Endodermal cell (in vitro differentiated cells): Measurements from ENCODE around the gene MEIOC. TPM values are rescaled to one million over a fixed set of nuclear protein-coding genes. Genes with fewer than 3 reads are reported as not detected.

Source experiments
- DNase-seq: peaks from one replicate; pipeline ENCODE4 v3.0.0-alpha.2; 2017
- H3K27ac ChIP-seq: 2 replicates; pipeline ENCODE4 v1.5.1; 2013; ENCODE audit warnings: mild to moderate bottlenecking, low read depth, low read length, moderate library complexity
- H3K27me3 ChIP-seq: 2 replicates; pipeline ENCODE4 v1.6.1; 2013; ENCODE audit warnings: mild to moderate bottlenecking, low read length, moderate library complexity; ENCODE audit not compliant: insufficient read depth, control insufficient read depth, poor library complexity, severe bottlenecking
- H3K36me3 ChIP-seq: 2 replicates; pipeline ENCODE4 v1.7.0; 2013; ENCODE audit warnings: mild to moderate bottlenecking, low read length, moderate library complexity; ENCODE audit not compliant: control insufficient read depth, insufficient read depth
- H3K4me1 ChIP-seq: one replicate; pipeline ENCODE4 v1.7.0; 2013; ENCODE audit warnings: low read length; ENCODE audit not compliant: control insufficient read depth, insufficient read depth
- H3K4me3 ChIP-seq: 2 replicates; pipeline ENCODE4 v1.5.1; 2013; ENCODE audit warnings: mild to moderate bottlenecking, low read length, moderate library complexity
- H3K9ac ChIP-seq: 2 replicates; pipeline ENCODE4 v1.6.1; 2013; ENCODE audit warnings: mild to moderate bottlenecking, low read length, moderate library complexity; ENCODE audit not compliant: poor library complexity, severe bottlenecking; ENCODE audit errors: extremely low read depth
- H3K9me3 ChIP-seq: 2 replicates; pipeline ENCODE4 v1.6.1; 2013; ENCODE audit warnings: mild to moderate bottlenecking, low read length, moderate library complexity; ENCODE audit not compliant: control insufficient read depth
- H3K27ac Mint-ChIP-seq: 2 replicates; pipeline ENCODE4 v1.8.0; 2020; ENCODE audit warnings: mixed read lengths
- H3K27me3 Mint-ChIP-seq: 2 replicates; pipeline ENCODE4 v1.8.0; 2021; ENCODE audit warnings: mild to moderate bottlenecking, mixed read lengths; ENCODE audit not compliant: insufficient read depth
- H3K36me3 Mint-ChIP-seq: 2 replicates; pipeline ENCODE4 v1.8.0; 2020; ENCODE audit warnings: low read depth, mixed read lengths
- H3K4me1 Mint-ChIP-seq: 2 replicates; pipeline ENCODE4 v1.8.0; 2020; ENCODE audit warnings: mixed read lengths
- H3K4me3 Mint-ChIP-seq: 2 replicates; pipeline ENCODE4 v1.8.0; 2020; ENCODE audit warnings: mild to moderate bottlenecking, moderate library complexity, mixed read lengths
- H3K9me3 Mint-ChIP-seq: 2 replicates; pipeline ENCODE4 v1.8.0; 2020; ENCODE audit warnings: mild to moderate bottlenecking, mixed read lengths
- WGBS, 2 experiments: methylation state at CpG; one replicate each; pipeline versions ENCODE4 v1.1.5 to v1.1.7; 2013; ENCODE audit warnings: missing lambda C conversion rate in 2 of 2, mixed read lengths in 1 of 2; ENCODE audit not compliant: insufficient coverage in 1 of 2, insufficient read length in 1 of 2; 5-methylcytosine and 5-hydroxymethylcytosine counted together
- long read RNA-seq, 4 experiments: library from polyadenylated mRNA in 2 of 4; library from RNA in 1 of 4; library from capped mRNA in 1 of 4; stranded (forward) in 3 of 4; unstranded in 1 of 4; transcript quantifications; one replicate each; pipeline ENCODE4 v2.0.0, GENCODE V29; 2020 to 2021; ENCODE audit warnings: inconsistent platforms in 1 of 4
- polyA plus RNA-seq, 2 experiments: library from polyadenylated mRNA; stranded (reverse); fragments of 50-300 nt; gene quantifications; one replicate each; pipeline ENCODE4 v1.2.3, GENCODE V29; 2013
- total RNA-seq, 2 donors: library from RNA; stranded (reverse); fragmentation: NEBNext Ultra II Directional in 1 of 2; extraction: Animal tissue kit (Norgen Biotek cat#: 25700) in 1 of 2; gene quantifications; 2 replicates in 1 of 2; 3 replicates in 1 of 2; pipeline ENCODE4 v1.2.1, GENCODE V29; 2021
- TF ChIP-seq, protein P1 (sequence below): fragments of 200-600 bp; sonication (generic); conservative IDR thresholded peaks from 2 replicates; pipeline ENCODE4 v1.5.0; 2021; ENCODE audit warnings: antibody characterized with exemption, mild to moderate bottlenecking

The MEIOC gene
- total RNA-seq, result 1 to 10 TPM; 1.4 to 3.7 TPM
- polyA plus RNA-seq (2013, experiment 1 of 2), result 2.7 TPM
- polyA plus RNA-seq (2013, experiment 2 of 2), result 2.8 TPM
- long read RNA-seq, experiment 1, partial matches to known transcripts, result 1 of 1 reads
- long read RNA-seq, experiment 1, other reads (novel, unspliced or antisense), result 0 of 1 reads
- long read RNA-seq, experiment 2, full-length matches to known transcripts, result 3 of 6 reads
- long read RNA-seq, experiment 2, partial matches to known transcripts, result 1 of 6 reads
- long read RNA-seq, experiment 2, other reads (novel, unspliced or antisense), result 2 of 6 reads
- long read RNA-seq, experiment 3, result 0 reads
- long read RNA-seq, experiment 4, partial matches to known transcripts, result 2 of 2 reads
- long read RNA-seq, experiment 4, other reads (novel, unspliced or antisense), result 0 of 2 reads

- Mint-ChIP-seq H3K4me1 (no peaks in the 10 kb centered on the region), H3K36me3 (peaks cover 4% of the 10 kb centered on the region), H3K27me3 (peaks cover 57% of the 10 kb centered on the region), H3K4me3 (peak within 1 kb of the TSS; percentile 36), H3K9me3 (peaks cover 10% of the 10 kb centered on the region), H3K27ac (no peak within 1 kb of the TSS)
- peak; percentile 97 for DNase-seq
- Histone ChIP-seq H3K27ac (no peak within 1 kb of the TSS), H3K9ac (no peak within 1 kb of the TSS), H3K27me3 (peaks cover 48% of the 10 kb centered on the region), H3K4me1 (no peaks in the 10 kb centered on the region), H3K36me3 (no peaks in the 10 kb centered on the region), H3K4me3 (peak within 1 kb of the TSS; percentile 43), H3K9me3 (no peaks in the 10 kb centered on the region)
- TF ChIP-seq, protein P1, sequence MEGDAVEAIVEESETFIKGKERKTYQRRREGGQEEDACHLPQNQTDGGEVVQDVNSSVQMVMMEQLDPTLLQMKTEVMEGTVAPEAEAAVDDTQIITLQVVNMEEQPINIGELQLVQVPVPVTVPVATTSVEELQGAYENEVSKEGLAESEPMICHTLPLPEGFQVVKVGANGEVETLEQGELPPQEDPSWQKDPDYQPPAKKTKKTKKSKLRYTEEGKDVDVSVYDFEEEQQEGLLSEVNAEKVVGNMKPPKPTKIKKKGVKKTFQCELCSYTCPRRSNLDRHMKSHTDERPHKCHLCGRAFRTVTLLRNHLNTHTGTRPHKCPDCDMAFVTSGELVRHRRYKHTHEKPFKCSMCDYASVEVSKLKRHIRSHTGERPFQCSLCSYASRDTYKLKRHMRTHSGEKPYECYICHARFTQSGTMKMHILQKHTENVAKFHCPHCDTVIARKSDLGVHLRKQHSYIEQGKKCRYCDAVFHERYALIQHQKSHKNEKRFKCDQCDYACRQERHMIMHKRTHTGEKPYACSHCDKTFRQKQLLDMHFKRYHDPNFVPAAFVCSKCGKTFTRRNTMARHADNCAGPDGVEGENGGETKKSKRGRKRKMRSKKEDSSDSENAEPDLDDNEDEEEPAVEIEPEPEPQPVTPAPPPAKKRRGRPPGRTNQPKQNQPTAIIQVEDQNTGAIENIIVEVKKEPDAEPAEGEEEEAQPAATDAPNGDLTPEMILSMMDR, result peak; percentile 37
- WGBS, 2 experiments, result 11 to 40% methylated on average over 8 to 56 of the region's 57 CpGs
Measured at GRCh38 chr17:44655983-44656710, at the start of gene MEIOC. Gene MEIOC (plus strand): TSS chr17:44656468. CDS start chr17:44656614, 146 bp downstream.

DNA sequence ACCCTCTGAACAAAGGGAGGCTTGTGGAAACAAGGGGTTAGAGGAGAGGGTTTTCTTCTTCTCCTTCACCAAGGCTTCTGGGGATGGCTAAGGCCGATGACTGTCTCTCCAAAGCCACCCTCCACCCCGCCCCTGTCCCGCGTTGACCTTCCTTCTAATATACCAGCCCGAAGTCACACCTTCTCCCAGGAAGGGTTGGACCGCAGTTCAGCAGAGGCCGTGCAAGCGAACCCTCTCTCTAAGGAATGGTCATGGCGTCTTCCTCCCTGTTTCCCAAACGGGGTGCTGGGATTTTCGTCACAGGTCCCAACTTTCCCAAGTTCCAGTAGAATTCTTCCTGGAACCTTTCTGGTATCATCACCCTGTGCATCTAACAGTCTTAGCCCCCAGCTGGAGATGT, 49.6 kb upstream of the MEIOC start:
- H3K27me3 ChIP-seq, result no peaks in the 10 kb centered on the region
- TF ChIP-seq, protein P1, result no peak
- Mint-ChIP-seq H3K4me1 (peaks cover 31% of the 10 kb centered on the region), H3K4me3 (no peak overlapping the region), H3K27me3 (peaks cover 5% of the 10 kb centered on the region), H3K9me3 (no peaks in the 10 kb centered on the region), H3K27ac (no peak overlapping the region), H3K36me3 (no peaks in the 10 kb centered on the region)
- no peak overlapping the region for H3K4me3 ChIP-seq
- H3K36me3 ChIP-seq, result no peaks in the 10 kb centered on the region
- DNase-seq, result no peak
- H3K9ac ChIP-seq, result no peak overlapping the region
- no peaks in the 10 kb centered on the region for H3K9me3 ChIP-seq
- H3K27ac ChIP-seq, result no peak overlapping the region
- H3K4me1 ChIP-seq, result peaks cover 15% of the 10 kb centered on the region
- WGBS, 2 experiments, result 94 to 96% methylated on average over 11 of the region's 11 CpGs

- Histone ChIP-seq H3K27ac (peak overlapping the region; percentile 13), H3K4me1 (peaks cover 15% of the 10 kb centered on the region), H3K9me3 (no peaks in the 10 kb centered on the region), H3K9ac (peak overlapping the region; percentile 55), H3K27me3 (no peaks in the 10 kb centered on the region), H3K4me3 (no peak overlapping the region), H3K36me3 (no peaks in the 10 kb centered on the region)
- DNase-seq, result peak; percentile 87
- H3K4me3 Mint-ChIP-seq, result no peak overlapping the region
- TF ChIP-seq, protein P1, result no peak
- WGBS, 2 experiments, result 57 to 89% methylated on average over 2 to 10 of the region's 10 CpGs
- peaks cover 5% of the 10 kb centered on the region for H3K27me3 Mint-ChIP-seq
- no peaks in the 10 kb centered on the region for H3K9me3 Mint-ChIP-seq
- H3K27ac Mint-ChIP-seq, result peak overlapping the region; percentile 55
- no peaks in the 10 kb centered on the region for H3K36me3 Mint-ChIP-seq
- H3K4me1 Mint-ChIP-seq, result peaks cover 29% of the 10 kb centered on the region
Measured at GRCh38 chr17:44607836-44608690, 48.2 kb upstream of the MEIOC start.
